WTC11 (cell line): Measurements from ENCODE around the gene ZNF613.

Source experiments
- ATF2 ChIP-seq: sonication (generic); formaldehyde crosslinking; IDR thresholded peaks from 2 replicates; pipeline ENCODE4 v1.8.1; 2022; ENCODE audit warnings: low read depth, missing genetic modification reagents, borderline replicate concordance
- CTCF ChIP-seq: fragments of 200-600 bp; IDR thresholded peaks from 2 replicates; pipeline ENCODE4 v1.8.0; 2022; ENCODE audit warnings: antibody characterized with exemption
- KAT7 ChIP-seq: sonication (generic); formaldehyde crosslinking; IDR thresholded peaks from 2 replicates; pipeline ENCODE4 v1.8.1; 2023; ENCODE audit warnings: missing genetic modification reagents, mild to moderate bottlenecking, borderline replicate concordance
- MAX ChIP-seq: sonication (generic); formaldehyde crosslinking; IDR thresholded peaks from 2 replicates; pipeline ENCODE4 v1.8.0; 2022; ENCODE audit warnings: mild to moderate bottlenecking, missing genetic modification reagents
- NFE2L1 ChIP-seq: sonication (generic); formaldehyde crosslinking; IDR thresholded peaks from 2 replicates; pipeline ENCODE4 v1.8.1; 2023; ENCODE audit warnings: missing genetic modification reagents
- PRDM15 ChIP-seq: sonication (generic); formaldehyde crosslinking; IDR thresholded peaks from 2 replicates; pipeline ENCODE4 v1.8.0; 2022; ENCODE audit warnings: missing genetic modification reagents
- RELA ChIP-seq: sonication (generic); formaldehyde crosslinking; IDR thresholded peaks from 2 replicates; pipeline ENCODE4 v1.8.1; 2022; ENCODE audit warnings: missing genetic modification reagents, mild to moderate bottlenecking, borderline replicate concordance
- SP1 ChIP-seq: sonication (generic); formaldehyde crosslinking; conservative IDR thresholded peaks from 2 replicates; pipeline ENCODE4 v1.8.1; 2022; ENCODE audit warnings: missing genetic modification reagents
- STAT6 ChIP-seq: sonication (generic); formaldehyde crosslinking; conservative IDR thresholded peaks from 2 replicates; pipeline ENCODE4 v1.8.1; 2023; ENCODE audit warnings: mild to moderate bottlenecking, low read depth, missing genetic modification reagents, moderate library complexity
- USF2 ChIP-seq: sonication (generic); formaldehyde crosslinking; IDR thresholded peaks from 2 replicates; pipeline ENCODE4 v1.8.1; 2023; ENCODE audit warnings: mild to moderate bottlenecking, missing genetic modification reagents, moderate library complexity
- ZNF138 ChIP-seq: sonication (generic); formaldehyde crosslinking; conservative IDR thresholded peaks from 2 replicates; pipeline ENCODE4 v1.8.1; 2022; ENCODE audit warnings: mild to moderate bottlenecking, moderate library complexity, missing genetic modification reagents
- ZNF425 ChIP-seq: fragments of 250-450 bp; sonication (Bioruptor Pico); conservative IDR thresholded peaks from 2 replicates; pipeline ENCODE4 v1.9.0; 2021; ENCODE audit warnings: mild to moderate bottlenecking

- no peak for TF ChIP-seq CTCF
- no peak for TF ChIP-seq PRDM15
- no peak for TF ChIP-seq ZNF138
- peak; percentile 47; the same call in 1 of the 2 replicates for TF ChIP-seq MAX (CRISPR knock-in tag)
- TF ChIP-seq KAT7: no peak
- TF ChIP-seq SP1 (CRISPR knock-in tag): peak; percentile 77
- TF ChIP-seq ATF2 (CRISPR knock-in tag): no peak
- TF ChIP-seq NFE2L1 (CRISPR knock-in tag): peak; percentile 9; the same call in 1 of the 2 replicates
- no peak for TF ChIP-seq USF2 (CRISPR knock-in tag)
- TF ChIP-seq STAT6 (CRISPR knock-in tag): no peak
- no peak for TF ChIP-seq RELA (CRISPR knock-in tag)
- TF ChIP-seq ZNF425 (CRISPR knock-in tag): no peak
Measured at GRCh38 chr19:51926784-51927741, at the start of gene ZNF613.
